ENCODE measurements around the gene CFAP68.

Gene CFAP68

DNA sequence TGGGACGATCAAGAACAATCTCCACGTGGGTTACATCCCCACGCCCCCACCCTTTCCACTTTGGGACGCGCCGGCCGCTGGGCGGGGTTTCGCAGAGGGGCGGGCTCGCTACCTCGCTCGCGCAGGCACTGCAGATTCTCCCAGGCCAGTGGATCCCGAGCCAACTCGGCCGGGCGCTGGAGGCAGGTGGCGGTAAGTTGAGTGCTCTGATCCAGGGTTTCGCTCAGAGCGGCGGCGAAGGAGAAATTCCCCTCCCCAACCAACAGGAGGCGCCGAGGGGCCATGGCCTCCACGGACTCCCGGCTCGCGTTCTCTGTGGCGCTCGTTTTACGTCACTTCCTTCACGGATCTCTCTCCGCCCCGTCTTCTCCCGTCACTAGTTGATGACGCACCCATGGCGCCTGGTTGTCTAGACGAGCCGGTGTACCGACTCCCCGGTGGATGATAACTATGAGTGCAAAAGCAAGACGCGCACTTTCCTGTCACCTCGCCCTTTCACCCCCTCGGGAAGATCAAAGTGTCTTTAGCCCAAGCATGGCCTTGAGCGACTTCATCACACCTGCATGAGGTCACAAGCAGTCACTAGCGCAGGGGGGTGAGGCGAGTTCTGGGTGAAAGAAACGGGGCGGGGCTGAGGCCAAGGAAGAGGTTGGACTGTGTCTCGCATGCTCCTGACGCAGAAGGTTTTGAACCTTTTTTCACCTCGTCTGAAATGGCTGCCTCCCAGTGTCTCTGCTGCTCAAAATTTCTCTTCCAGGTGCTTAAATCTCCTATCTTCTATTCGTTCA is at the start of gene CFAP68, which contains the start of gene FDXACB1:
Gene CFAP68, plus strand, starts transcription at position 693 of the 788 bp plus-strand sequence. Its CDS starts 20 bp downstream, at position 713.
Gene FDXACB1, minus strand, starts transcription at position 317 of the 788 bp plus-strand sequence. Its CDS starts 33 bp downstream, at position 284.
- peak; percentile 91 for DNase-seq (ENCODE audit: low read depth)

GRCh38 chr11:111833524-111833923 is 45.8 kb upstream of the CFAP68 start:
- no peak for DNase-seq (ENCODE audit: low read depth)

DNA sequence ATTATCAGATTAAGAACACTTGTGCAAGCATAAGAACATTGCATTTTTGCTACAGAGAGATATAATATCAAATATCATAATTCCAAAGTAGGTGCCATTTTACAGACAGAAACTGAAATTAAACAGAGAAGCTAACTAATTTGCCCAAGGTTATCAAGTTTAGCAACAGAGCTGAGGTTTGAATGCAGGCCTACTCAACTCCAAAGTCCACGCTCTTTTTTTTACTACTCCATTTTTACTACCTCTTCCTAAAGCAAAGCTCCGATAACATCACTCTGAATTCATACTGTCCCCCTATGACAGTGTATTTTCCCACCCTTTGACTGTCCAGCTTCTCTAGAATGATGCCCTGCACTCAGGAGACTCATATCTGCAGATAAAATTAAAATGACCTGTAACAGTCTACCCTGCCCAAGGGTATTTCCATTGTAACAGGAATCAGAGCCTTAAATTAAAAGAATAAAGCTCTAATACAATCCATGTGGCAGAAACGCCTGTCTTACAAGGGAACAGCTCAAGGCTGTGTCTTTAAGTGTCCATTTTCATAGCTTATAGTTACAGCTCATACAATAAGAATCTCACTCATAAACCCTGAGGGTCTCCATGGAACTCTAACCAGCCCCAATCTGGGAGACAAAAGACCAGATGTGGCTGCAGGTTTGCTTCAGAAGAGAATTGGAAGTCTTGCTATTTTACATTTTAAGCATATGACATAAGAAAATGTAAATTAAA is 44.7 kb upstream of the CFAP68 start:
- DNase-seq (ENCODE audit: low read depth): no peak

DNA sequence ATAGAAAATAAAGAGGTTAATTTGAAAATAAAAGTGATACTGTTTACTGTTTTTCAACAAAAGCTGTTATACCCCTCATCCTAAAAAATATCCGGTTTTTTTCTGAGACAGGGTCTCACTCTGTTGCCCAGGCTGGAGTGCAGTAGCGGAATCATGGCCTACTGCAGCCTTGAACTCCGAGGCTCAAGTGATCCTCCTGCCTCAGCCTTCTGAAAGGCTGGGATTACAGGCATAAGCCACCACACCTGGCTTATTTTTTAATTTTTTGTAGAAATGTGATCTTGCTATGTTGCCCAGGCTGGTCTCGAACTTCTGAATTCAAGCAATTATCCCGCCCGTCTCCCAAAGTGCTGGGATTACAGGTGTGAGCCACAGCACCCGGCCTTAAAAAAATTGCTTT is 43.7 kb upstream of the CFAP68 start:
- no peak for DNase-seq (ENCODE audit: low read depth)

DNA sequence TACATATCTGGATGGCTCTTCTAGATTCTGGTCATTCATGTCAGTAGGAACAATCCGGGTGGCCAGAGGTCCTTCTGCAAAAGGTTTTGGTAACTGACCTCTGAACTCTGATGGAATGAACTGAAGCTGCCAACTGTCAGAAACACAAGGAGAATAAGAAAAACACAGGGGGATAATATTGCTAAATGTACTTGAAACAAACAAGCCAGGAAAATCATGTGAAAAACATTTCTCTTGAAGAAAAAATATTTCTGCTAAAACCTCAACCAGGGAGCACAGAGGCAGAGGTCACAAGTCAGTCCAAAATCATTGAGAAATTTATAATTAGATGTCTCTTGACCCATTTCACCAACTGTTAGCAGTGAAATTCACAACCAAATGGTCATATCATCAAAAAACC is 43.2 kb upstream of the CFAP68 start:
- no peak for DNase-seq (ENCODE audit: low read depth)

GRCh38 chr11:111836721-111837120 is 42.6 kb upstream of the CFAP68 start:
- DNase-seq (ENCODE audit: low read depth): no peak

- no peak for DNase-seq (ENCODE audit: low read depth)
Observed at GRCh38 chr11:111837366-111837891, 41.9 kb upstream of the CFAP68 start.

GRCh38 chr11:111838054-111838453 is 41.3 kb upstream of the CFAP68 start:
- DNase-seq (ENCODE audit: low read depth): no peak

GRCh38 chr11:111840143-111840542 is 39.2 kb upstream of the CFAP68 start:
- DNase-seq (ENCODE audit: low read depth): no peak

DNA sequence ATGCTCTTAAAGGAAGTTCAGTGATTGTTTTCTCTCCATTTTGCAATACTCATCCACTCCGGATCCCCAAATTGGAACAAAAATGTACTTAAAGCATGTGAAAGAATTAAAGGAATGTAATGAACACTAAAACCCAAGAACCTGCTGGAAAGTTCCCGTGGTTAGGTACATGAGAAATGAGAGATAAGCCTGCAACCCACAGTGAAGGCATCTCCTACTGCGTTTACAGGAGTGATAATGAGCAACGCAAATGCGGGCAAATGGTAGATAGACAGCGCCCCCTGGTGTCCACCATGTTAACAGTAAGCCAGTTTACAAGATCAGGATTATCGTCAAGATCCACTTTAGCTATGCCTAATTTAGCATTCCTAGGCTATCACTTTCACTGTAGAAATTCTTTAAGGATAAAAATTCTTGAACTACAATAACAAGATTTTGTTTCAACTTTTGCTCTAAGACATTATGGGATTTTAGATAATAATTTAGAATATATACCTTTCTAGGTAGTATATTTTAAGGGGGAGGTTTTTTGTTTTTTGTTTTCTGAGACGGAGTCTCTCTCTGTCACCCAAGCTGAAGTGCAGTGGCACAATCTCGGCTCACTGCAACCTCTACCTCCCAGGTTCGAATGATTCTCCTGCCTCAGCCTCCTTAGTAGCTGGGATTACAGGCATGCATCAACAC is 37.8 kb upstream of the CFAP68 start:
- DNase-seq (ENCODE audit: low read depth): peak; percentile 83

DNA sequence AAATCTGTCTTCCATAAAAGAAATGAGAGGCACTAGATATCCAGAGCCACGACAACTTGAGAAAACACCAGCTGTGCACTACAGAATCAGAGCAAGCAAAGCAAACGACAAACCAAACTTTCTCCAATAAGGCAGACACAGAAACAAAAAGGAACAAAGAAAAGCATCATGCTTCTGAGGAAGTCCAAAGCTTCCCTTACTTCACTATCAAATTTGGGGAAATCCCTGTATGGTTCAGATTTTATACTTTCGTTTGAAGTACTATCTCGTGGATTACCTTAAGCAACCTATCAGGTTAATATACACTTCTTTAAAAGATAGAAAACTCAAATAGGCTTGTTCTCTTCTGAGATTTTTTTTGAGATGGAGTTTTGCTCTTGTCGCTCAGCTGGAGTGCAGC is 35.7 kb upstream of the CFAP68 start:
- DNase-seq (ENCODE audit: low read depth): no peak

DNA sequence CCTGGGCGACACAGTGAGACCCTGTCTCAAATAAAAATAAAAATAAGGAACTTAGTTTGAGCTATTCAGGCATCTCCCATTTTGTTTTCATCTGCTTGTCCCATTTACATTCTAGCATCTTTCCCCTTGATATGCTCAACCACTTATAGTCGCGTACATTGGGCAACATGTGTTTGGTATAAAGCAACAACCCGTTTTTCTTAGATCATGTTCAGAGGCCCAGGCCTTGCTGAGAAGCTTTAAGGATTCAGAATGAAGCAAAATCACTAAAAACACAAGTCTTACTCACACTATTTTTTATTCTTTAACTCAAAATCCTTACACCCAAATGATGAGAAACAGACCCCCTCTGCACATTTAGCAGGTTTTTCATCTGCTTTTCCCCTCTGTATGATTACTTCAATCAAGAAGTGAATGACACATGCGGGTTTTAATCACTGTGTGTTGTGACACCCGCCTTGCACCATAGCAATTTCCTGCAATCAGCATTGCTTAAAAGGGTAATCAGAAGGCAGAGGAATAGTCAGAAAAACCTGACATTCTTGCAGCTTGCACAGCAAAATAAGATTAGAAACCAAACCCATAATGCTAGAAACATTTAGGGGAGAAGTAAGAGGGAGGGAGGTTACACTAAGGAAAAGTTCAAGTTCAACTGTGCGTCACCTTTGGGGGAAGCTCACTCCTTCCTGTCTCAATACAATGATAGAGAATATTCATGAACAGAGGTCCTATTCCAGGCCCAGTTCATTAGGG is 33.9 kb upstream of the CFAP68 start:
- no peak for DNase-seq (ENCODE audit: low read depth)

DNA sequence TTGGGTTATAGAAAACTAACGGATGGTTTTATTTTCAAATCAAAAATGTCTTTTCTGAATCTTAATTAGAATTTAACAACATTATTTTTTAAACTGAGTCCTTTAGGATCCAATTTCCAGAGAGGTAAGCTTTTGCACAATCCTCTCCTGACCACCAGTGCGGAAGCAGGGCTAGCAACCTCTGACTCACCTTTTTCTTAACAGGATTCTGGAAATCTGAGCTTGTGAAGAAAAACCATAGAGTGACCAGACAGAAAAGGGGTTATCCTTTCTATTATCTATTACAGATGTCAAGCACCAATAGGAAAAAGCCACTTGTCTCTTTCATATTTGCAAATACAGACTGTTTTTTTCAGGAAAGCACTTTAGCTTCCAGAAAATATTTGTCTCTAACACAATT is 33.3 kb upstream of the CFAP68 start:
- DNase-seq (ENCODE audit: low read depth): no peak

GRCh38 chr11:111846636-111847035 is 32.7 kb upstream of the CFAP68 start:
- no peak for DNase-seq (ENCODE audit: low read depth)

DNA sequence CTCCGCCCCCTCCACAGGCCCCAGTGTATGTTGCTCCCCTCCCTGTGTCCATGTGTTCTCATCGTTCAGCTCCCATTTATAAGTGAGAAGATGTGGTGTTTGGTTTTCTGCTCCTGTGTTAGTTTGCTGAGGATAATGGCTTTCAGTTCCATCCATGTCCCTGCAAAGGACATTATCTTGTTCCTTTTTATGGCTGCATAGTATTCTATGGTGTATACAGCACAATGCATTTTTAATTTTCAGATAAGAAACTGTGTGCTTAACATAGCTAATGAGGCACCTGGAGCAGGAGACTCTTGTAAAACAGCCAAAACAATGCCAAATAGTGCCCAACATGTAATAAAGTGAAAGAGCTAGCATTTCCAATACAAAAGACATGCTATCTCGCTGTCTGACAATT is 29.7 kb upstream of the CFAP68 start:
- no peak for DNase-seq (ENCODE audit: low read depth)

- DNase-seq (ENCODE audit: low read depth): no peak
Observed at GRCh38 chr11:111851067-111851466, 28.3 kb upstream of the CFAP68 start.

- no peak for DNase-seq (ENCODE audit: low read depth)
Observed at GRCh38 chr11:111851636-111852035, 27.7 kb upstream of the CFAP68 start.

- DNase-seq (ENCODE audit: low read depth): no peak
Observed at GRCh38 chr11:111852103-111852502, 27.2 kb upstream of the CFAP68 start.

DNA sequence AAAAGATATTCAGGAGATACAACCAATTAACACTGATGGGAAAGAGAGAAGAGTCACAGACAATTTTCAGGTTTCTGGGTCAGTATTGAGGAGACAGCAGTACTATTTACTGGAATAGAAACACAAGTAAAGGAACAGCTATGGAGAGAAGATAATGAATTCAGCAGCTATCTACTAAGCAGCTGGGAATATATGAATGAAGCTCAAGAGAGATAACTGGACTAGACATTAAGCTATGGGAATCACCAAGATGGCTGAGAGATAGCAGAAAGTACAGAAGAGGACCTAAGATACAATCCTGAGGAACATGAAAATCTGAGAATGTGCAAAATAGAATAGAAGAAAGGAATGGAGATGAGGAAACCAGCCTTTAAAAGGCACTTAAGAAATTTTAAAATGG is 23.8 kb upstream of the CFAP68 start:
- DNase-seq (ENCODE audit: low read depth): no peak

- DNase-seq (ENCODE audit: low read depth): no peak
Observed at GRCh38 chr11:111860257-111860656, 19.1 kb upstream of the CFAP68 start.

DNA sequence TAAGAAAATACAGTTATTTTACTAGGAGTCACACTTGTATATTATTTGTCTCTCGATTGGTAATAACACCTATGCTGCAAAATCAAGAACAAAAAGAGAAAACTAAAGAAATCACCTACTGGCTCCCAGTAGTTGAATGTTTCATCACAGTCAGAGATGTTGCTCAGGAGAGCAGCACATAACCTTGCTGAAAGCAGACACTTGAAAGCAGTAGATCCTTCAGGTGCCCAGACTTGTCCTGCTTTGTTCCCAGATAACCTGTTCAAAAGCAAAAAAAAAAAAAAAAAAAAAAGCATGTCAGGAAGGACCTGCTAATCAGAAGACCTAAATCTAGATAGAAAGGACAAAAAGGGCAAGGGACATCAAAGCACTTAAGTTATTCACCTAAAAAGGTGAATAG is 9.2 kb upstream of the CFAP68 start:
- no peak for DNase-seq (ENCODE audit: low read depth)

GRCh38 chr11:111870522-111870885 is 8.8 kb upstream of the CFAP68 start:
- no peak for DNase-seq (ENCODE audit: low read depth)

All from activated T-cell treated with anti-CD3 and anti-CD28 coated beads for 1 hour (primary cell).